ENCODE data around the gene ZNF672.
A peak's percentile ranks its signal among the peaks of the same experiment; 100 is the strongest.
"Not testable (repeated sequence)": the region's sequence is repeated elsewhere in the genome, so short reads cannot be mapped to it uniquely, and the experiment has no call there.

The ZNF672 gene

GRCh38 chr1:248813546-248813945 lies 24.5 kb upstream of the ZNF672 start:
- no peak for DNase-seq

- no peak for DNase-seq
These were observed 23.7 kb upstream of the ZNF672 start for GRCh38 chr1:248814351-248814750.

GRCh38 chr1:248815407-248816034 lies 22.5 kb upstream of the ZNF672 start:
- no peak for DNase-seq

GRCh38 chr1:248816042-248816851 lies 21.8 kb upstream of the ZNF672 start:
- DNase-seq, result no peak

- DNase-seq, result no peak
These were observed 21.0 kb upstream of the ZNF672 start for GRCh38 chr1:248817065-248817464.

GRCh38 chr1:248818505-248819374 lies 19.3 kb upstream of the ZNF672 start:
- DNase-seq, result no peak

- DNase-seq, result no peak
These were observed 17.9 kb upstream of the ZNF672 start for GRCh38 chr1:248820041-248820585.

- DNase-seq, result no peak
These were observed 16.9 kb upstream of the ZNF672 start for GRCh38 chr1:248821101-248821500.

GRCh38 chr1:248821641-248822040 lies 16.4 kb upstream of the ZNF672 start:
- DNase-seq, result no peak

GRCh38 chr1:248822148-248823032 lies 15.6 kb upstream of the ZNF672 start:
- DNase-seq, result no peak

- no peak for DNase-seq
These were observed 14.5 kb upstream of the ZNF672 start for GRCh38 chr1:248823517-248824001.

- DNase-seq, result no peak
These were observed 13.7 kb upstream of the ZNF672 start for GRCh38 chr1:248824301-248824700.

GRCh38 chr1:248824701-248825100 lies 13.3 kb upstream of the ZNF672 start:
- no peak for DNase-seq

GRCh38 chr1:248825136-248825535 lies 12.9 kb upstream of the ZNF672 start:
- no peak for DNase-seq

GRCh38 chr1:248825573-248825908 lies 12.5 kb upstream of the ZNF672 start:
- no peak for DNase-seq

GRCh38 chr1:248825909-248826760 lies 11.9 kb upstream of the ZNF672 start, which contains the start of gene SH3BP5L:
TSS of gene SH3BP5L (minus strand) at chr1:248825915. CDS start at chr1:248824935, 980 bp downstream.
- DNase-seq, result peak; percentile 98

GRCh38 chr1:248828845-248829244 lies 9.2 kb upstream of the ZNF672 start:
- no peak for DNase-seq

GRCh38 chr1:248830718-248831017 lies 7.4 kb upstream of the ZNF672 start:
- DNase-seq, result not testable (repeated sequence)

- DNase-seq, result no peak
These were observed 6.2 kb upstream of the ZNF672 start for GRCh38 chr1:248831842-248832241.

- no peak for DNase-seq
These were observed 3.6 kb upstream of the ZNF672 start for GRCh38 chr1:248834343-248834940.

Data from retina (tissue), 1 donor.